Stimulated activated naive CD8-positive, alpha-beta T cell treated with anti-CD3 and anti-CD28 coated beads, Interleukin-15, Interleukin-2, amounts not matched to agents 100 ng/mL and 50 ng/mL, for 24 hours (primary cell): ENCODE results near the gene DCAF11.

Experiments used
- H3K27ac Mint-ChIP-seq: one replicate; pipeline ENCODE4 v1.8.0; 2021; ENCODE audit warnings: mild to moderate bottlenecking, mixed read lengths
- H3K27me3 Mint-ChIP-seq: one replicate; pipeline ENCODE4 v1.8.0; 2021; ENCODE audit warnings: mixed read lengths
- H3K36me3 Mint-ChIP-seq: one replicate; pipeline ENCODE4 v1.8.0; 2021; ENCODE audit warnings: low read depth, mixed read lengths
- H3K4me1 Mint-ChIP-seq: one replicate; pipeline ENCODE4 v1.8.0; 2021; ENCODE audit warnings: low read depth, mixed read lengths
- H3K4me3 Mint-ChIP-seq: one replicate; pipeline ENCODE4 v1.8.0; 2021; ENCODE audit warnings: mild to moderate bottlenecking, mixed read lengths
- H3K9me3 Mint-ChIP-seq: one replicate; pipeline ENCODE4 v1.8.0; 2021; ENCODE audit warnings: mixed read lengths

Gene DCAF11

DNA sequence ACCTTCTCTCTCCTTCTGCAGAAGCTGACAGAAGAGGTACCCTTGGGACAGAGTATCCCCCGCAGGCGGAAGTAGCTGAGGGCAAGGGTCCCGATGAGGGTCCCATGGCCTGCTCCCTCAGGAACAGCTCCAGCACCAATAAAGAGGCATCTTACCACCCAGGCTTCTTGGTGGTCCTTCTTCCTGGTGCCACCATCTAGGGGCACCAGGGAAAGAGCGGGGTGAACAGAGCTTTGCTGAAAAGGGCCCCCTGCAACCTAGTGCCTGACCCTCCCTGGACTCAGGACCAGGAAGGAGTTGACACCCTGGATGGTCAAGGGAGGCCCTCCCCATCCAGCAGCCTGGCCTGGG is 45.9 kb downstream of the DCAF11 start:
- peaks cover 80% of the 10 kb centered on the region for H3K36me3 Mint-ChIP-seq
- no peak overlapping the region for H3K4me3 Mint-ChIP-seq
- H3K9me3 Mint-ChIP-seq: no peaks in the 10 kb centered on the region
- peaks cover 47% of the 10 kb centered on the region for H3K4me1 Mint-ChIP-seq
- H3K27me3 Mint-ChIP-seq: no peaks in the 10 kb centered on the region
- peak overlapping the region; percentile 100 for H3K27ac Mint-ChIP-seq

DNA sequence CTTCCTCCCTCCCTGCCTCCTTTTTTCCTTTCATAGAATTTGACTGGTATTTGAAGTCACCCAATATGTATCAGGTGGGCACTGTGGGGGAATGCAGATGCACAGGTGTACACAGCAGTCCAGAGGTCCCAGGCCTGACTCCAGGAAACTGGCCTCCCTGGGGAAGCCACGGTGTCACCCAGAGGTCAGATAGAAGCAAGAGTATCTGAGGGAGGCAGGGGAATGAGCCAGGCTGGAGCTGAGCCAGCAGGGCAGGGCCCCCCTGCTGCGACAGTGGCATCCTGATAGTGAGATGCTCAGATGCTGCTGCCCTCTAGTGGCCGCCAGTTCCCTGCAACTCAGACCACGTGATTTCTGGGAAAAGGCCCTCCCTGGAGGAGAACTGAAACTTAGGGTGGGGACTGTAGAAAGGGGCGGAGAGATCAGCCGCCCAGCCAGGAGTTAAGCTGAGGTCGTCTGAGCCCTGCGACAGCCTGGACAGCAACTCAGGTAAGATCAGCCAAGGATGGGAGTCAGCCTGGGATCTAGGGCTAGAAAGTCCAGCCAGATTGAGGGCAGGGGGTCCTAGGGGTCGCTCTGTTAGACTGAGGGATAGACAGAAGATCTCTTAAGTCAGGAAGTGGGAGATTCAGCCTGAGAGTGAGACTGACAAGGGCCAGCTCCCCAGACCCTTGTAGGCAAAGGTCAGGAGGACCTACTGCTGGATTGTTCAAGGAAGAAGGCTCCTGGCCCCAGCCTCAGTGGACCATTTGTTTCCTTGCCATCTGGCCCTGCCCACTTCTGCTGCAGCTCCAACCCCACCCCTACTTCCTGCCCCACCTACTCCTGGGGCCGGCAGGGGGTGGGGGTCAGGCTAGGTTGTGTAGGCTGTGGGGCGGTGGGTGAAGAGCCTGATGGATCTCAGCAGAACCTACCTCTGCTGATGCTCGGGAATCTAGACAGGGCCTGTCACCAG is 46.5 kb downstream of the DCAF11 start, which contains the start of gene IRF9:
IRF9 (plus strand) TSS at position 416 of the 955 bp plus-strand sequence. CDS start 880 bp downstream, outside the sequence.
- no peaks in the 10 kb centered on the region for H3K9me3 Mint-ChIP-seq
- H3K4me1 Mint-ChIP-seq: peaks cover 51% of the 10 kb centered on the region
- peaks cover 80% of the 10 kb centered on the region for H3K36me3 Mint-ChIP-seq
- H3K27ac Mint-ChIP-seq: peak within 1 kb of the TSS; percentile 100
- H3K27me3 Mint-ChIP-seq: no peaks in the 10 kb centered on the region
- H3K4me3 Mint-ChIP-seq: peak within 1 kb of the TSS; percentile 97

DNA sequence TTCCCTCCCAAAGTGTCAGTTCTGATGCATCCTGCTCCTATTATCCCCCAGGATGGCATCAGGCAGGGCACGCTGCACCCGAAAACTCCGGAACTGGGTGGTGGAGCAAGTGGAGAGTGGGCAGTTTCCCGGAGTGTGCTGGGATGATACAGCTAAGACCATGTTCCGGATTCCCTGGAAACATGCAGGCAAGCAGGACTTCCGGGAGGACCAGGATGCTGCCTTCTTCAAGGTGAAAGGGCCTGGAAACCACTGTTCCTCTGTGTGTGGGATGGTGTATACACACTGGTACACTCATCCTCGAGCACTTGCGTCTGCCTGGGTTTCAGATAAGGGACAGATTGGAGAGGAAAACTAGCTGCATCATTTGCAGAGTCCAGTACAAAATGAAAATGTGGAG is 47.5 kb downstream of the DCAF11 start:
- Mint-ChIP-seq H3K36me3 (peaks cover 83% of the 10 kb centered on the region), H3K4me1 (peaks cover 51% of the 10 kb centered on the region), H3K27ac (peak overlapping the region; percentile 100), H3K9me3 (no peaks in the 10 kb centered on the region), H3K27me3 (no peaks in the 10 kb centered on the region), H3K4me3 (peak overlapping the region; percentile 97)

DNA sequence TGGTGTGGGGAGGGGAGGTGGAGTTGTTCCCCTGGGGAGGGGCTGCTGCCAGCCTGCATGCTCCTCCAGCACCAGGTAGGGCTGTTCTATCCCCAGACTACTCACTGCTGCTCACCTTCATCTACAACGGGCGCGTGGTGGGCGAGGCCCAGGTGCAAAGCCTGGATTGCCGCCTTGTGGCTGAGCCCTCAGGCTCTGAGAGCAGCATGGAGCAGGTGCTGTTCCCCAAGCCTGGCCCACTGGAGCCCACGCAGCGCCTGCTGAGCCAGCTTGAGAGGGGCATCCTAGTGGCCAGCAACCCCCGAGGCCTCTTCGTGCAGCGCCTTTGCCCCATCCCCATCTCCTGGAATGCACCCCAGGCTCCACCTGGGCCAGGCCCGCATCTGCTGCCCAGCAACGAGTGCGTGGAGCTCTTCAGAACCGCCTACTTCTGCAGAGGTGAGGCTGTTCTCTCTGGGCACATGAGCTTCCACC is 50.0 kb downstream of the DCAF11 start:
- Mint-ChIP-seq H3K4me1 (peaks cover 58% of the 10 kb centered on the region), H3K27me3 (no peaks in the 10 kb centered on the region), H3K27ac (peak overlapping the region; percentile 78), H3K9me3 (no peaks in the 10 kb centered on the region), H3K36me3 (peaks cover 82% of the 10 kb centered on the region), H3K4me3 (no peak overlapping the region)

DNA sequence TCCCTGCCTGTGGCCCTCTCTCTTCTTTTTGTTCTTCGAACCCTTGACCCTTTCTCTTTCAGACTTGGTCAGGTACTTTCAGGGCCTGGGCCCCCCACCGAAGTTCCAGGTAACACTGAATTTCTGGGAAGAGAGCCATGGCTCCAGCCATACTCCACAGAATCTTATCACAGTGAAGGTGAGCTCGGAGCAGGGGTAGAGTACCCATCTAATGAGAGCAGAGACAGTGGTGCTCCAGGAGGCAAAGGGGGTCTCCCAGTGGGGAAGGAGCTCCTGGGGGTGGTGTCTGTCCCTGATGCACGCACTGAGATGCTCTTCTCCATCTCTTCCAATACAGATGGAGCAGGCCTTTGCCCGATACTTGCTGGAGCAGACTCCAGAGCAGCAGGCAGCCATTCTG is 51.2 kb downstream of the DCAF11 start:
- peaks cover 54% of the 10 kb centered on the region for H3K4me1 Mint-ChIP-seq
- no peak overlapping the region for H3K4me3 Mint-ChIP-seq
- no peaks in the 10 kb centered on the region for H3K27me3 Mint-ChIP-seq
- no peaks in the 10 kb centered on the region for H3K9me3 Mint-ChIP-seq
- peak overlapping the region; percentile 71 for H3K27ac Mint-ChIP-seq
- H3K36me3 Mint-ChIP-seq: peaks cover 76% of the 10 kb centered on the region

DNA sequence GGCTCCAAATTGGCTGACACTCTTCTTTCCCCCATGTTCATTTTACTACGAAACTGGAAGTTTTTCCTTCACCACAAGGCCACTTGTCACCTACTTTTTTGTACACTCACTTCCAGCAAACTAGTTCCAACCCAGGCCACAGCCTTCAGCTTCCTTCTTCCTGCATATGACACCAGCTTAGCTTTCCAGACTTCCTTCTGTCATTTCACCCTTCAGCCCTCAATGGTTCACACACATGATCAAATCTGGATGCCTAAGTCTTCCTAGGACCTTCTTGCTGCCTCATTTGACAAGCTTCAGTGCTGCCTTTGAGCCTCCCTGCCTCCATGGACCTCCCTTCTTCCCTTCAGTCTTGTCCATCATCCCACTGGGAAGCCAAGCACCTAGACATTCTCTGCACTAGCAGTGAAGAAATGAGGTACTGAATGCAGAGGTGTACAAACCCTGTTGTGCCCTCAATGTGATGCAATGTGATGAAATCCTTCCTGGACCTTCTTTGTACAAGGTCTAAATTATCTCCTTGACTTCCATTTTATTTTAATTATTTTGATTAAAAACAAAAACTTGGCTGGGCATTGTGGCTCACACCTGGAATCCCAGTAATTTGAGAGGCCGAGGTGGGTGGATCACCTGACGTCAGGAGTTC is 53.0 kb downstream of the DCAF11 start:
- peaks cover 63% of the 10 kb centered on the region for H3K36me3 Mint-ChIP-seq
- H3K4me3 Mint-ChIP-seq: no peak overlapping the region
- no peaks in the 10 kb centered on the region for H3K9me3 Mint-ChIP-seq
- H3K27me3 Mint-ChIP-seq: no peaks in the 10 kb centered on the region
- H3K4me1 Mint-ChIP-seq: peaks cover 53% of the 10 kb centered on the region
- peak overlapping the region; percentile 82 for H3K27ac Mint-ChIP-seq

DNA sequence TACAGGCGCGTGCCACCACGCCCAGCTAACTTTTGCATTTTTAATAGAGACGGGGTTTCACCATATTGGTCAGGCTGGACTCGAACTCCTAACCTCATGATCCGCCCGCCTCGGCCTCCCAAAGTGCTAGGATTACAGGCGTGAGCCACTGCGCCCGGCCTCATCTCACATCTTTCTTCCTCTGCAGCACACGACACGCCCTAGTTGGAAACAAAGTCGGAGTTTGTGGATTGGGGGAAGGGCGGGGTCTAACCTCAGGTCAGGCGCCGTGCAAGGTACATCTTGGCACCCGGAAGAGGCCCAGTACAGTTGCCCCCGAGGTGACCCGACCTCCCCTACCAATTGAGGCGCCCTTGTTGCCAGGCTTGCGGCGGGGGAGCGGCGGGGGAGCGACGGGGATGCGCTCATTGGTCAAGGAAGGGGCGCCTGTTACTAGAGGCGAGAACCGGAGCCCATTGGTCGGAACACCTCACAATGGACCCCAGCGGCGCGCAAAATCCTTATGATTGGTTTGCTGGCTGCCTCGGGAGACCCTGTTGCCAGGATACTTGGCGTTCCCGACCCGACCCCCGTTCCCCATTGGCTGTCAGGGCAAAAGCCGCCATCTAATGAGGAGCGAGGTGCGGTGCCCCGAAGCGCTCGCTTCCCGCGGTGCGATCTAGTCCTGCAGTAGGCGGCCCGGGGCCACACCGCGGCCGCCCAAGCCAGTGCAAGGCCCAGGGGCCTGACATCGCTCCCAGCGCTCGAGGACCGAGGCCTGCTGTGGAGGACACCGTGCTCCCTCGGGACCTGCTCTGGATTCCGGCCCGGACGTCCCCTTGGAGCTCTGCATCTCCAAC is 57.1 kb downstream of the DCAF11 start, which contains the start of gene REC8:
REC8 (plus strand) TSS at position 659 of the 839 bp plus-strand sequence. CDS start 473 bp downstream, outside the sequence.
- Mint-ChIP-seq H3K27ac (peak within 1 kb of the TSS; percentile 76), H3K9me3 (no peaks in the 10 kb centered on the region), H3K4me1 (peaks cover 29% of the 10 kb centered on the region), H3K27me3 (no peaks in the 10 kb centered on the region), H3K36me3 (peaks cover 42% of the 10 kb centered on the region), H3K4me3 (peak within 1 kb of the TSS; percentile 80)

DNA sequence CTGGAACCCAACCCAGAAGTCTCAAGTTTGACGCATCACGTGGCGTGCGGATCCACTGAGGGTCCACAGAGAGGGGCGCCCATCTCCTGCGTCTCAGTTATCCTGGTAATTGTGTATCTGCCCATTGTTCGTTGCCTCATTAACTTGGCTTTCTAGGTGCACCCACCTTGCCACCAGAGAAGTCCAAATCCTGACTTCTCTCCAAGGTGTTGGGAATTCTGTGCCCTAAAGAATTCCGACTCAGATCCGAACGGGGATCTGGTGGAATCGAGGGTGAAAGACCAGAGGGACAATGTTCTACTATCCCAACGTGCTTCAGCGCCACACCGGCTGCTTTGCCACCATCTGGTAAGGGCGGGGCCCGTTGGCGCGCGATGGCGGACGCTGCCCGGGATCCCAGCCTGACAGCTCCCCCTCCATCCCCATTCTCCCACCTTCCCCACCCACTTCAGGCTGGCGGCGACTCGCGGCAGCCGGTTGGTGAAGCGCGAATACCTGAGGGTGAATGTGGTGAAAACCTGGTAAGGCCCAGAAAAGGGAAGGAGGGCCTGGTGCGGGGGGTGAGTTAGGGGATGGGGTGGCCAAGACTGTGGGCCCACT is 57.8 kb downstream of the DCAF11 start:
- Mint-ChIP-seq H3K36me3 (peaks cover 39% of the 10 kb centered on the region), H3K9me3 (no peaks in the 10 kb centered on the region), H3K27ac (peak overlapping the region; percentile 40), H3K27me3 (no peaks in the 10 kb centered on the region), H3K4me1 (peaks cover 28% of the 10 kb centered on the region), H3K4me3 (peak overlapping the region; percentile 80)

DNA sequence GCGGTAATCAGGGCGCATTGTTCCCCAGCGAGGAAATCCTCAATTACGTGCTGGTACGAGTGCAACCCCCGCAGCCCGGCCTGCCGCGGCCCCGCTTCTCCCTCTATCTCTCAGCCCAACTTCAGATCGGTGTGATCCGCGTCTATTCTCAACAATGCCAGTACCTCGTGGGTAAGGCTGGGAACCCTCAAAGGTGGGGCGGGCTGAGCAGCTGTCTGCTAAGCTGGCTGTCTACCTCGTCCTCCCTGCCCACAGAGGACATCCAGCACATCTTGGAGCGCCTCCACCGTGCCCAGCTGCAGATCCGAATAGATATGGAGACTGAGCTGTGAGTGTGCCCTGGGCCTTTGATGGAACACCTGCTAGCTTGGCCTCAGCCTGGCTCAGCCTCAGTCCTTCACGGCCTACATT is 58.3 kb downstream of the DCAF11 start:
- no peaks in the 10 kb centered on the region for H3K27me3 Mint-ChIP-seq
- peak overlapping the region; percentile 80 for H3K4me3 Mint-ChIP-seq
- no peaks in the 10 kb centered on the region for H3K9me3 Mint-ChIP-seq
- H3K4me1 Mint-ChIP-seq: peaks cover 26% of the 10 kb centered on the region
- no peak overlapping the region for H3K27ac Mint-ChIP-seq
- H3K36me3 Mint-ChIP-seq: peaks cover 34% of the 10 kb centered on the region
